ENCODE measurements around the gene COMTD1. TPM values are rescaled to one million over a fixed set of nuclear protein-coding genes. Genes with fewer than 3 reads are reported as not detected.

Gene COMTD1
- polyA plus RNA-seq, 1 donor (not counting 4 experiments of a cell fraction or from before 2014, with no cell fraction given) = 6.2 TPM

GRCh38 chr10:75250934-75251333 lies 15.2 kb upstream of the COMTD1 start:
- Histone ChIP-seq H3K27me3 (ENCODE audit: control insufficient read depth, extremely low read depth, insufficient read depth, low read length) (no peaks in the 10 kb centered on the region), H3K9ac (ENCODE audit: control insufficient read depth, extremely low read depth, insufficient read depth, low read length) (peak overlapping the region; percentile 11), H4K20me1 (ENCODE audit: control insufficient read depth, extremely low read depth, insufficient read depth, low read length) (no peaks in the 10 kb centered on the region), H3K4me3 (ENCODE audit: control insufficient read depth in 2 of 3, extremely low read depth in 1 of 3, insufficient read depth in 2 of 3, low read depth in 1 of 3, low read length in 3 of 3) (no peak overlapping the region), H2AFZ (ENCODE audit: control insufficient read depth, low read length) (peak overlapping the region; percentile 23), H3K9me1 (ENCODE audit: control insufficient read depth, extremely low read depth, insufficient read depth, low read length) (no peaks in the 10 kb centered on the region), H3K4me1 (ENCODE audit: control insufficient read depth, extremely low read depth, insufficient read depth, low read length) (peaks cover 26% of the 10 kb centered on the region), H3K79me2 (ENCODE audit: control insufficient read depth, insufficient read depth, low read length) (no peaks in the 10 kb centered on the region), H3K4me2 (ENCODE audit: control insufficient read depth, extremely low read depth, insufficient read depth, low read depth, low read length) (peak overlapping the region; percentile 41), H3K27ac (ENCODE audit: control insufficient read depth, insufficient read depth, low read length) (peak overlapping the region; percentile 63), H3K36me3 (ENCODE audit: control insufficient read depth in 2 of 2, extremely low read depth in 1 of 2, insufficient read depth in 2 of 2, low read length in 2 of 2) (no peaks in the 10 kb centered on the region), H3K9me3 (ENCODE audit: control insufficient read depth, low read depth, low read length) (peaks cover 7% of the 10 kb centered on the region)
- dilution Hi-C loops (cut with MboI; ENCODE audit: extremely low pct_ligation_motif_present, low sequenced_read_pairs) = no loop called here
- TF ChIP-seq EZH2 (IDR thresholded peaks at IDR 0.05; ENCODE audit: low read length) (no peak), CTCF (optimal IDR thresholded peaks at IDR 0.05 in 1 of 3, IDR thresholded peaks at IDR 0.05 in 1 of 3, conservative IDR thresholded peaks at IDR 0.05 in 1 of 3; ENCODE audit: extremely low read depth in 1 of 3, insufficient read depth in 2 of 3, low read length in 3 of 3) (no peak)
- peak; percentile 86 for DNase-seq (ENCODE audit: low read depth, low spot score)
- peak; percentile 95 for FAIRE-seq

GRCh38 chr10:75247797-75248196 lies 12.0 kb upstream of the COMTD1 start:
- no peak for TF ChIP-seq EZH2 (IDR thresholded peaks at IDR 0.05; ENCODE audit: low read length)
- TF ChIP-seq CTCF (optimal IDR thresholded peaks at IDR 0.05 in 1 of 3, IDR thresholded peaks at IDR 0.05 in 1 of 3, conservative IDR thresholded peaks at IDR 0.05 in 1 of 3; ENCODE audit: extremely low read depth in 1 of 3, insufficient read depth in 2 of 3, low read length in 3 of 3) = no peak
- FAIRE-seq (no peak), DNase-seq (ENCODE audit: low read depth, low spot score) (no peak)
- Histone ChIP-seq H3K4me1 (ENCODE audit: control insufficient read depth, extremely low read depth, insufficient read depth, low read length) (peaks cover 34% of the 10 kb centered on the region), H3K9me1 (ENCODE audit: control insufficient read depth, extremely low read depth, insufficient read depth, low read length) (no peaks in the 10 kb centered on the region), H2AFZ (ENCODE audit: control insufficient read depth, low read length) (no peak overlapping the region), H3K4me2 (ENCODE audit: control insufficient read depth, extremely low read depth, insufficient read depth, low read depth, low read length) (no peak overlapping the region), H3K79me2 (ENCODE audit: control insufficient read depth, insufficient read depth, low read length) (no peaks in the 10 kb centered on the region), H3K27ac (ENCODE audit: control insufficient read depth, insufficient read depth, low read length) (no peak overlapping the region), H3K4me3 (ENCODE audit: control insufficient read depth in 2 of 3, extremely low read depth in 1 of 3, insufficient read depth in 2 of 3, low read depth in 1 of 3, low read length in 3 of 3) (no peak overlapping the region), H3K27me3 (ENCODE audit: control insufficient read depth, extremely low read depth, insufficient read depth, low read length) (no peaks in the 10 kb centered on the region), H3K9ac (ENCODE audit: control insufficient read depth, extremely low read depth, insufficient read depth, low read length) (no peak overlapping the region), H3K9me3 (ENCODE audit: control insufficient read depth, low read depth, low read length) (peaks cover 3% of the 10 kb centered on the region), H4K20me1 (ENCODE audit: control insufficient read depth, extremely low read depth, insufficient read depth, low read length) (no peaks in the 10 kb centered on the region), H3K36me3 (ENCODE audit: control insufficient read depth in 2 of 2, extremely low read depth in 1 of 2, insufficient read depth in 2 of 2, low read length in 2 of 2) (no peaks in the 10 kb centered on the region)
- dilution Hi-C loops (cut with MboI; ENCODE audit: extremely low pct_ligation_motif_present, low sequenced_read_pairs) = no loop called here
